Activated T-cell treated with anti-CD3 and anti-CD28 coated beads, Interleukin-2, amount 50 U/mL, for 48 hours (primary cell): ENCODE results near the gene CASQ2.
A peak's percentile ranks its signal among the peaks of the same experiment; 100 is the strongest.
"Not testable (repeated sequence)": the region's sequence is repeated elsewhere in the genome, so short reads cannot be mapped to it uniquely, and the experiment has no call there.

Experiments
- DNase-seq, 2 experiments: peaks; one replicate each; pipeline ENCODE4 v3.0.0-alpha.2; 2020

CASQ2 gene

DNA sequence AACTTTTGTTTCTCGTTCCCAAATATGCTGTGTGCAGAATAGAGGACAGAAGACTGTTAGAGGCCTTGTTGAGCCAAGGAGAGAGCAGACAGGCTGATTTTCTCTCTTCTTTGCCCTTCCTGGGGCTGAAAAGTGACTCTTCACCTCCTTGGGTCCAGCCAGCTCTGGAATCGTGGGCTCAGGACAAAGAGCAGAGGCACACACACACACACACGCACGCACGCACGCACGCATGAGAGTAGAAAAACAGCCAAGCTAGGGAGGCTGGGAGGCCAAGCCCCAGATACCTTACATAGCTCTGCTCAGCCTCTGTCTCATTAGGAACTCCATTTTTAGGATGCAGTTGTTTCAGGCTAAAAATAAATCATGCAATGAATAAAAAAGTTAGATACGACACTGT, at the start of gene CASQ2:
Gene CASQ2, minus strand, starts transcription at position 166 of the 400 bp plus-strand sequence. CDS start 173 bp downstream, outside the sequence.
- DNase-seq = no peak

DNA sequence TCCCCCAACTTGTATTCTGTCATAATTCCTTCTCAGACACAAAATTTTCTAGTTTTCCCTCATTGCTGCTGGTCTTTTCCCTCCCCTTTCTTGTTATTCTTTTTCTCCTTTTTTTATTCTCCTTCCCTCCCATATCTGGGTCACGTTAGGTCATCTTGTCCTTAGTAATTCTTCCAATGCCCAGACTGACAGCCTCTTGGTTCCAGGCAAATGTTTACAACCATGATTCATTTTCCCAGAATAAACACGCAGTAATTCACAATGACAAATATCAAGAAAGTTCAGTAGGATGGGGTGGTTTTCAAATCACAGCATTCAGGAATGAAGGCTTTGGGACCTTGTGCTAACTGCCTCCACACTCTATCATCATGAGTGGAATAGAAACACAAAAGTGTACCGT, 47.2 kb upstream of the CASQ2 start:
- no peak for DNase-seq

DNA sequence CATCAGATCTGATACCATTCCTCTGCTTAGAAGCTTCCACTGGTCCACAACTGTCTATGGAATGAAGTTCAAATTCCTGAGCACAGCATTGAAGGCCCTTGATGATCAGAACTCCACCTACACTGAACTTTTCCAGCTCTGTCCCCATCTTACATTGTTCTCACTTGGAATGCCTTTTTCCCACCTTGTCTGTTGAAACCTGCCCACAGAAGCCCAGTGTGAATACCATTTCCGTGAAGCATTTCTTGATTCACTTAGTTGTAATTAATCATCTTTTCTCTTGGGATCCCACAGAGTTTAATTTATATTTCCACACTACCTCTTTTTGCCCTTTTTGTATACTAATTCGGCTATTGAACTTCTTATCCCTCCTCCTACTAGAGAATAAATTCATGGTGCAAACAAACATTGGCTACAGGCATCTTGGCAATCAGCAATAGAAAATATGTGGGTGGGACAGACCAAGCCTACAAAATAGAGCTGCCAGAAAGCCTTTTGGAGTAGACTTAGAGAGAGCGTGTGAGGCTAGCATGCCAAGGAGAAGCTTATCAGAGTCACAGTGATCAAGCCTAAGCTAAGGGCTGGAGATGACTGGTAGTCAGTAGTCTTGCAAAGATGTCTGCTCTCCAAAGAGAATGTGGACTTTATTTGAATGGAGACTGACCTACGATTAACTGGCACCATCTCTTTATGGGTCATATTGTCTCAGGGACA, 46.3 kb upstream of the CASQ2 start:
- DNase-seq = no peak

DNA sequence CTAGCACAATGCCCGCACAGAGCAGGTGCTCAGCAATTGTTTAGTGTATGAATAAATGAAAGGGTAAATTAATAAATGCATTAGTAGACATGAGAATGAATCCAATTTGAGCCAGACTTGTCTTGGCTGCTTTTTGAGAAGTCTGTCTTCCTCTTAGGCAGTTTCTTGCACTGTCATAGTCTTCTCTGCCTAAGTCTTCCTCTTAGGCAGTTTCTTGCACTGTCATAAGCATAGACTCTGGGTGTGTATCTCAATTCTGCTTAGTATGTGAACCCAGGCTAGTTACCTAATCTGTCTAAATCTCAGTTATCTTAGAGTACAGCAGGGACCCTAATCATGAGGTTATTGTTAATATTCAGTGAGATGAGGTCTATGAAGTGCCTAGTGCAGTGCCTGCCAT, 45.2 kb upstream of the CASQ2 start:
- DNase-seq = no peak

GRCh38 chr1:115811140-115811828, 42.8 kb upstream of the CASQ2 start:
- no peak for DNase-seq

DNA sequence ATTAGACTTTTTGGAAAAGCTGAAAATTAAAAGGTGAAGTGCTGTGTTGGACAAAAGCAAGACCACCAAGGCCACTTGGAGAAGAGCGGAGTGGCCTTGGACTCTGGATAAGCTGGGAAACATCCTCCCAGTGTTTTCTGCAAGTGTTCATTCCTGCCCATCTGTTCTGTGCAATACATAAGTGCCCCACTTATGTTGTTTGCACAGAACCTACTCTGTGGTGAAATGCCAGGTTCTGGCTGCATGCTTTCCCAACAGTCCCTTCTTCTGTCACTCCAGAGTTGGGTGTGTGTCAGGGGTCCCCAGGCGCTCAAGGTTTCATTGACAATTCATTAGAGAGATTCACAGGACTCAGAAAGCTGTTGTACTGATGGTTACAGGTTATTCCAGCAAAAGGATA, 42.1 kb upstream of the CASQ2 start:
- DNase-seq = no peak

DNA sequence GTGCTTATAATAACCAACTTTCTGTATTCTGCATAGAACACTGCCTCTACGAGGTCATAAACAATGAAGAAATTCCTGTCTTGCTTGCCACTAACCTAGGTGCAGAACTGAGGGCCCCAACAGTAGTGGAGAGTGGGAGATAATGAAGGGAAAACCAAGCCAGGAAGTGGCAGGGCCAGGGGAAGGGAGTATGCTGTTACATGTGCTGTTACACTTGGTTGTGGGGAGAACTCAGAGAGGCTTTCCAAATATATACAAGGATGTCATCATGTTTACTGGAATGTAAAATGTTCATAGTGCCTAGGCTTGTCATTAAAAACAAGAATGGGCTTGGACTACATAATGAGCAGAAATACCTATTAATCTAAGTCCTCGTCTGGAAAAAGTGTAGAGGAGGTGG, 41.3 kb upstream of the CASQ2 start:
- no peak for DNase-seq

GRCh38 chr1:115809076-115809475, 40.6 kb upstream of the CASQ2 start:
- DNase-seq = no peak

GRCh38 chr1:115807723-115808122, 39.2 kb upstream of the CASQ2 start:
- peak in 1 of 2 experiments; percentile 25 for DNase-seq

DNA sequence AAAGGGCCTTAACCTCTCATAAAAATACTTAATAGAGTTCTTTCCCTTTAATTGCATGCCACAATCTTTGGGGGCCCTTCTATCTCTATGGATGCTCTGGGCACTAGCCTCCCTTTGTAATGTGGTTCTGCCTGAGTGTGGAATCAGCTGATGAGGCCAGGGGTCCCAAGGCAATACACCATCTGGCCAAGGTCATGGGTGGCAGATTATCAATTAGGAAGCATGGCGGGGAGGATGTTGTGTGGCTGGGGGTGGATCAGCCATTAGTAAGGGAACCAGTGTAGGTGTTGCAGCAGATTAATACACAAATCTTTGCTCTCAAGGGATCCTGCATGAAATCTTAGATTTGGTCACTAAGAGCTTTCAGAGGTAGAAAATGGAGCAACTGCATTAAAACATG, 37.1 kb upstream of the CASQ2 start:
- no peak for DNase-seq

DNA sequence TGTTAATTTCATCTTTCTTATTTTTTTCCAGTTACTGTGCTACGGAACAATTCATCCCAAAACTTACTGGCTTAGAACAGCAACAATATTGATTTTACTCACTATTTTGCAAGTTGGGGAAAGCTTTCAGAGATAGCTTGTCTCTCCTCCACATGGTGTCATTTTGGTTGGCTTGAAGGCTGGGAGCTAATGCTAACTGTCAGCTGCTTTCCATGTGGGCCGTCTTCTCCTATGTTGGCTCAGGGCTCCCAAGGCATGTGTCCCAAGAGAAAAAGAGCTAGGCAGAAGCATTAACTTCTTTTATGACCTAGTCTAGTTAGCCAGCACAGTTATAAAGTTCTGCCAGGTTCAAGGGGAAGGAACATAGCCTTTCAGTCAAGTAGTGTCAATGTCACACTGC, 33.9 kb upstream of the CASQ2 start:
- DNase-seq = no peak

GRCh38 chr1:115797486-115797885, 29.0 kb upstream of the CASQ2 start:
- no peak for DNase-seq

DNA sequence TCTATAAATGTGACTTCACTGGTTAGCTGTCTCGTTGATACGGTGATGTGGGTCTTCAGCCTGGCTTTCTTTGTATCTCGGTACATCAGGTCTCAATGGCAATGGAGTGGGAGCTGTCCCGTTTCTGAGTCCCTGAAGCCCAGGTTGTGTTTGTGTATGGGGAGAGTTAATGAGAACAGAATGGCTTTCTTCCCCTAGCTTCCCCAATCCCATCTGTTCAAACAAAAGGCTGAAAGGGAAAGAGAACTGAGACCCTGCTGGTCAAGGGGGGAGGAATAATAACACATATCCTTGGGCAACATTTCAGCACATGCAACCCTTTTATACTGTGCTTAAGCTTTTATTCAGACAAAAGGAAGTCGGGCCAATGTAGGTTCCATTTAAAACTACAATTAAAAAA, 28.4 kb upstream of the CASQ2 start:
- no peak for DNase-seq

DNA sequence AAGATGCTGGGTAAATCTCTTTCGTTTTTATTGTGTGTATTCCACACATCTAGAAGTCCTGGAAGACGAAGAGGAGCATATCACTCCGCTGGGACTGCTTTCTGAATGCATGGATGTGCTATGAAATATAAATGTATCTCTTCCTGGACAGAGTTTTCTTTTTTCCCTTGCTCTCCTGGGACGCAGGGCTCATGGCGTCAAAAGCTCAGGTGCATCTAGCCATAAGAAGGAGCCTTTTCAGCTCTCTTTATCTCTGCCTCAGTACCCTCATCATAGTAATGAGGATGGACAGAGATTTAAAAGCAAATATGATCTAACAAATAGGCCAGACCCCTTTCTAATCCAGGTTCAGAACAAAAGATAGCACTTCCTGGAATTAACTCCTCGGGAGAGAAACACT, 27.5 kb upstream of the CASQ2 start:
- no peak for DNase-seq

DNA sequence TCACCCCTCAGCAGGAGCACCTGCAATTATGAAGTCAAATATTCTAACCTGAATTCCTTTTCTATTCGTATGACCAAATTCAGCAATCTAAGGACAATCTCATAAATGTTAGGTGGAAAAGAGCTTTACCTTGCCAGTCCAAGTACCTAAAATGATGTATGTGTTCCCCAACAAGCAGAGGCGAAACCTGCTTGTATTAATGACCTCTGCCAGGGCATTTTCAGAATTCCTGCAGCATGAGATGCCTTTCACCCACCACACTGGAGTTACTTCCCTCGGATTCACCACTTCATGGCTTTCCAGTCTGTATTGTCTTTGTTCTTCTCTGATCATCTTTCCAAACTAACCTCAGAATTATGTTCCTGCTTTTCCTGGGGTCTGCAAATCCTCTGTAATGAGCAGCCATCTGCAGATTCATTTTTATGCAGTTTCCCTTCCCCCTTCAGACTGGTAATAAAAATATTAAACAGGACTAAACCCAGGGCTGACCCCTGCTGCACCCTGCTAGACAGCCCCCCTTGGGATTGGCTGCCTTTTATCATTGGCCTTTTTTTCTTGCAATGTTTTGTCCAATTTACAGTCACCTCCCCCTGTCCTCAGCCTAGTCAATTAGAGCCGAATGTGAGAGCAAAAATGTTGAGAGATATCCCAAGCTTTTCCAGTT, 26.6 kb upstream of the CASQ2 start:
- DNase-seq = no peak

DNA sequence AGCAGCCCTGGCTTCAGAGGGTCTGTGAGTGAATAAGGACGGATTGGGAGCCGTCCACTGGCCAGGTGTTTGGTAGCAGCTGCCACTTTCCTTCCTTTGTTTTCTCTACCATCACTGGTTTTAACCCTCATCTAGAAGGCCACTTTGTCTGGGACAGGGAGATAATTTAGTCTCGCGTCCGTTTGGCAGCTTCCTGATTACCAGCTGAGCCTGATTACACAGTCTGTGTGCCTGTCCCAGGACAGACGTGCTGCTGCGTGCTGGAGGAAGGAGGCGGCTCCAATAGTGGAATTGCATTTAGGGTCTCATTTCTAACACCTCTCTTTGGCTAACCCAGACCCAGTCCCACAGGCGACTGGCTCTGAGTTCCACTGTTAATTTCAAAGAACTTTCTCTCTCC, 24.6 kb upstream of the CASQ2 start:
- no peak for DNase-seq

- no peak for DNase-seq
Measured at GRCh38 chr1:115791816-115792215, 23.3 kb upstream of the CASQ2 start.

GRCh38 chr1:115790846-115791245, 22.3 kb upstream of the CASQ2 start:
- DNase-seq = no peak

GRCh38 chr1:115790356-115790755, 21.8 kb upstream of the CASQ2 start:
- DNase-seq = no peak

GRCh38 chr1:115783311-115783710, 14.8 kb upstream of the CASQ2 start:
- no peak for DNase-seq

DNA sequence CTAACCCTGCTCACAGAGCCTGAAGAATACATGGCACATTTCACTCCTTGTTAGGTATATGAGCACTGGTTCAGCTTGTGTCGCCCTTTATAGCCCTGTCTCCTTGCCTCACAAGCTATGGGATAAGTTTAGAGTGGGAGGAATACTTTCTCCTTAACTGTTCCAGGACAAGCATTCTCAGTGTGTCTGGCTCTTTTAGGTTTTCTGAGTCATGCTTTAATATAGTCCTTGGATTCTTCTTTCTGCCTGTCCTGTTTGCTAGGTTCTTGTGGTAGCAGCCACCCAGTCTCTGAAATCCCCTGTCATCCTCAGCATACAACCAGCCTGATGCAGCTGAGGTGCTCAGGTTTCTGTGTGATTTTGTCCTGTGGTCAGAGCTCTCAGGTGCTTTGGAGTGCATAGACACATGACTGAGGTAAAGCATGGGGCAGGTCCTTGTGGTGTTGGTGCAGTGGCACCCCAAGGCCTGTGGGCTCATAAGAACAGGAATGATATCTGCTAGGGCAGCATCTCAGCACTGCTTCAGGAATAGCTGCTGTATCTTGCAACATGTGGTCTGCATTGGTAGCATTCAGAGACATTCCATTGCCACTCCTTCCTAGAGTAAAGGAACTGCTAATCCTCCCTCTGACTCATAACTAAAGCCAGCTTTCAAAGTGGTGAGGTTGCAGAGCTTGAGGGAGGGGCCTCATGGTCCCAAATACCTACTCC, 14.2 kb upstream of the CASQ2 start:
- no peak for DNase-seq

DNA sequence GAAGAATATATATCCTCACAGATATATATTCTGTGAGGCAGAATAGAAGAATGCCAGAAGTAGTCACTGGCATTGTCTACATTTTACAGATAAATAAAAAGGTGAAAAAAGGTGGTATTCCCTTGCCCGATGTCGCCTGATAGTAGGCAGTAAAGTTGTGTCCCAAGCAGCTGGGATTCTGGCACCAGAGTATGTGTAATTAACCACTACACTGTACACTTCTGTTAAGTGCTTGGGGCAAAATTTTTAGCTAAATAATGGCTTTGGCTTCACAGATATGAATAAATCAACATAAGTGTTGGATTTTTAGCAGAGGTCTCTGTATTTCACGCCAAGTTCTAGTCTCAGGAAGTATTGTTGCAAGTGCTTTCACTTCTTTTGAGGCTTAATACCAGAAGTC, 13.3 kb upstream of the CASQ2 start:
- no peak for DNase-seq

GRCh38 chr1:115781343-115781742, 12.8 kb upstream of the CASQ2 start:
- no peak for DNase-seq

DNA sequence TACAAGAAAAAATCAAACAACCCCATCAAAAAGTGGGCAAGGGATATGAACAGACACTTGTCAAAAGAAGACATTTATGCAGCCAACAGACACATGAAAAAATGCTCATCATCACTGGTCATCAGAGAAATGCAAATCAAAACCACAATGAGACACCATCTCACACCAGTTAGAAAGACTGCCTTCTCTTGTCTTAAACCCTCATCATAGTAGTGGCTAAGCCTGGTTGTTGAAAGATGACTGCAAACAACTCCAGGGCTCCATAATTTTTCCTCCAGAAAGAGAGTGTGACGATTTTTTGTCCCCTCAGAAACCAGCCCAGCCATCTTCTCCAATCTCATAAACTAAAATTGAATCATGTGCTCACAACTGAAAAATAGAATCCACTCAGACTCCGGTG, 12.1 kb upstream of the CASQ2 start:
- not testable (repeated sequence) for DNase-seq
